NB4 (cell line): ENCODE measurements around the gene CDK5R2.

ENCODE experiments used
- CTCF ChIP-seq: IDR thresholded peaks from one replicate; pipeline ENCODE4 v1.5.1; 2012; ENCODE audit warnings: low read depth, low read length
- POLR2A ChIP-seq: IDR thresholded peaks from 2 replicates; pipeline ENCODE4 v1.6.1; 2011; ENCODE audit warnings: mild to moderate bottlenecking; ENCODE audit not compliant: insufficient read length; ENCODE audit errors: extremely low read depth
- TF ChIP-seq, protein P1 (sequence below): IDR thresholded peaks from 2 replicates; pipeline ENCODE4 v1.6.1; 2011; ENCODE audit warnings: low read depth, low read length

DNA sequence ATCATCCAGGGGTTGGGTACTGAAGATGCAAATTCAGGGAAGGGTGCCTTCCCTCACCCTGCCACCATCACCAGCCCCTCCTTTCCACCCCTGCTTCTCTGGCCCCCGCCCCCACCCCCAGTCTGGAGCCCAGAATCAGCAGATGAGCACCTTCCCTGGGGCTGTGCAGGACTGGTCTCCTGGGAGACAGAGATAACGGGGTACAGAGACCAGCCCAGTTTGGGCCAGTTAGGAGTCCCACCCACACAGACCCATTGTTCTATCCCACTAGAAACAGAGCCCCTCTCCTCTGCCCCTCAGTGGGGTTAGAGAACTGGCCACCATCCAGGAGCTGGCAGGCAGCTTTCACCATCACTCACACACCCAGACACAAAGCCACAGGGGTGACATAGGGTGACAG is 38.3 kb downstream of the CDK5R2 start:
- TF ChIP-seq CTCF (no peak), POLR2A (no peak)
- TF ChIP-seq, protein P1, sequence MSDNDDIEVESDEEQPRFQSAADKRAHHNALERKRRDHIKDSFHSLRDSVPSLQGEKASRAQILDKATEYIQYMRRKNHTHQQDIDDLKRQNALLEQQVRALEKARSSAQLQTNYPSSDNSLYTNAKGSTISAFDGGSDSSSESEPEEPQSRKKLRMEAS = no peak
